GM18861 (cell line): Measurements from ENCODE around the gene RPA3.

ENCODE experiments used
- ATAC-seq: cut with Tn5 transposase; IDR thresholded peaks from one replicate; pipeline ENCODE4 v1.9.1; 2021; ENCODE audit not compliant: unreplicated experiment

Gene RPA3

DNA sequence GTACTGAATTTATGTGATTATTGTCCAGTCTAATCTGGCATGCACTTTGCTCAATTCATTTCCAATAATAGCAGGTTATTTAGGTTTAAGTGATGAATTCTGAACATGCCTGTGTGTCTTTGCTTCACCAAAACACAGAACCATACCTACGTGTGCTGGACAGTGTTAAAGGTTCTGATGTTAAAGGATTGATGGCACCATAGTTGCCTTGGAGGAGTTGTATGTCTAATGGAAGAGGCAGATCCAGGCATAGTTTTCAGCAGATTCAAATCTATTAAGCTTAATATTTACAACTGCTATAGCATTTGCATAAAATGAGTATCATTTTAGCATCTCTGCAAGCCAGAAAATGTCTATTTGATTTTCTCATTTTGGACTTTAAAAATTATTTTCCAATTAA, 105.9 kb downstream of the RPA3 start:
- ATAC-seq = no peak

DNA sequence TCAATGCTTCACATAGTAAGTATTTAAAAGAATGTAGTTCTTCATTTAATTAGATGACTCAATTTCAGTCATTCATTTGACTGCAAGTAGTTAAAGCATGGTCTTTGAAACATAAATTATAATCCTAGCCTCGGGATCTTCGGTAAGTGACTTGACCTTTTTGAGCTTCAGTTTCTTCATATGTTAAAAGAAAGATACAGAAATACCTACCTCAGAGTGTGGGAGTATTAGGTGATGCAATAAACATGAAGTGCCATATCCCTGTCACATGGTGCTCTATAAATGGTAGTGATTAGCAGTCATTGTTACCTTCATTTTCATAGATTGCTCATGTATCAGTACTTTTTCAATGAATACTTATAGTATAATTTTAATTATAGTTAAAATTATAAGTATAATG, 109.1 kb downstream of the RPA3 start:
- ATAC-seq = no peak

DNA sequence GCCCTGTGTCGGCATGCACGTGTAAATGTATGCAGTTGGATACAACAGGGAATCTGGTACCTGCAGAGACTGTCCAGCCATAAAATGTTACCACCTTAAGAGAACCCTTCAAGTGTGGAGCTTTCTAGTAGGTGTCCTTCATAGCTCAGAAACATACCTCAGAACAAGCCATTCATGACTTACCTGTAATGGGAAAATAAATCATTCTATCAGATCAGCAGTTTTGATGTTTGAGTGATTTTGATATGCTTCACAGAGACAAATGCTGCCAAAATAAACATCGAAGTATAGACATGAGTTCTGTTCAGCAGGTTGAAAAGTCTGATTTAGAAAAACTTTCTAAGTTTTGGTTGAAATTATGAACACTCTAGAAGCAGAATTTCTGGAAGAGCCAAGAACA, 111.4 kb downstream of the RPA3 start:
- no peak for ATAC-seq

DNA sequence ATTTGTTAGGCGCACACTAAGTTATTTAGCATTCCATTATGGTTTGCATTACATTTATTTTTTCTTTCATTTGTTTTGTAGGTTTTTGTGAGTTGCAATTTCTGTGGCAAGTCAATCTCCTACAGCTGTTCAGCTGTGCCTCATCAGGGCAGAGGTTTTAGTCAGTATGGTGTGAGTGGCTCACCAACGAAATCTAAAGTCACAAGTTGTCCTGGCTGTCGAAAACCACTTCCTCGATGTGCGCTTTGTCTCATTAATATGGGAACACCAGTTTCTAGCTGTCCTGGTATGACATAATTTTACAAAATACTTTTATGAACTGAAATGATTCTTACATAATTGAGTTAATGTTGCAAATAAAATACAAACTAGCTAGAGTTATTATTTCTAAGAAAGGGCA, 122.2 kb downstream of the RPA3 start:
- no peak for ATAC-seq

DNA sequence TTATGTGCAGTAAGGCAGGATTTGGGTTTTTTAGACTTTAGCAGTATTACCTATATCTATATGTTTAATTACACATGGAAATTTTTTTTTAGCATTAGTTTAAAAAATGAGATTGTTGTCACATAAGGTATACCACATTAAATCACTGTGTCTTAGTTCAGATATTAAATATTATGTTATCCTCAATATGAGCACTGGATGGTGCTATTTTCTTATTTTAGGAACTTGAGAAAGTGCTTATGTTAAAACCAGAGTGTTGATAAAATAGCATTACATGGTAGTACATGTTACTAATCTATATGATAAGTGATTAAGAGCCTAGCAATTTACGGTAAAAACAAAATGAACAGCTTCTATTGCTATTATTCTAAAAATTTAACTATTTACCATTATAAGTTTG, 123.0 kb downstream of the RPA3 start:
- no peak for ATAC-seq
